ENCODE measurements around the gene GLYAT. TPM values are rescaled to one million over a fixed set of nuclear protein-coding genes. Genes with fewer than 3 reads are reported as not detected.

GLYAT gene
- total and polyA plus RNA-seq, 2 donors (not counting 1 experiment from before 2014, with no cell fraction given), result not detected

DNA sequence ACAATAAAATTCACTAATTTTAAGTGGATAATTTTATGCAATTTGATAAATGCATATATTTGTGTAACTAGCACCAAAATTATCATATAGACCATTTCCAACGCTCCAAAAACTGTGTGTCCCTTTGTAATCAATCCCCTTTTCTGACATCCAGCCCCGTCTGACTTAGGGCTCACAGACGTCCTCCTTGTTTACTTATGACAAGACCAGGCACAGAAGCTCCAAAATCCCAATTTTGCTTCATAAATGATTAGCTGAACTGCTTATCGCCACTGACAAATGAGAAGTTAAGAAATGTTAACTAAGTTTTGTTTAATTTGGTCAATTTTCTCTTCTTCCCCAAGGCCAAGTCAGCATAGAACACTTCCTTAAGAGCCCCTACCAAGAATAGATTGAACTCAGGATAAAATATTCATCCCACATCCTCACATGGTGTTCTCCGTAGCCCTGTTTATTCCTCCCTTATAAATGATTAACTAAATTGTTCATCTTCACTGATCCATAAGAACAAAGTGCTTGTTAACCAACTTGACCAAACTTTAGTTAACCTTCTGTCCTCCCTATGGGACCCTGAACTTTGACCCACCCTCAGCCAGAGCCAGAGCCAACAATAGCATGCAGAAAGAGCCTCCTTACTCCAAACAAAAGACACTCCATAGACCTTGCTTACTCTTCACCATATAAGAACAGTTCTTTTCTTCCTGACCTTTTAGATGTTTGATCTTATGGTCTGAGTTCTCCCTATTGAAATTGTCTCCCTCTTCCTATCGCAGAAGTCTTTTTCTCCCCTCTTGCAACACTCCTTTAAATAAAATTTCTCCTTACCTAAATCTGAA lies 30.8 kb upstream of the GLYAT start:
- Histone ChIP-seq H3K27ac (ENCODE audit: insufficient read depth, low read length) (no peak overlapping the region), H3K4me1 (ENCODE audit: control insufficient read depth, extremely low read depth, insufficient read depth, low read length) (no peaks in the 10 kb centered on the region), H3K27me3 (ENCODE audit: control insufficient read depth, insufficient read depth, low read length) (no peaks in the 10 kb centered on the region), H3K4me3 (replicated peaks in 1 of 4; ENCODE audit: control extremely low read depth in 1 of 4, insufficient read depth in 1 of 4, low read depth in 3 of 4, low read length in 4 of 4) (no peak overlapping the region), H3K9me3 (ENCODE audit: control insufficient read depth, insufficient read depth, low read depth, low read length) (no peaks in the 10 kb centered on the region), H3K36me3 (ENCODE audit: control insufficient read depth, insufficient read depth, low read length) (no peaks in the 10 kb centered on the region), H3K4me2 (ENCODE audit: extremely low read depth, insufficient read depth, low read length) (no peak overlapping the region), H2AFZ (ENCODE audit: low read length) (no peak overlapping the region), H3K79me2 (ENCODE audit: control insufficient read depth, insufficient read depth, low read length) (no peaks in the 10 kb centered on the region), H4K20me1 (ENCODE audit: control insufficient read depth, extremely low read depth, insufficient read depth, low read length) (no peaks in the 10 kb centered on the region), H3K9ac (ENCODE audit: insufficient read depth, low read length) (no peak overlapping the region)
- DNase-seq (ENCODE audit: low read depth in 2 of 2), result no peak
- TF ChIP-seq, protein P1, sequence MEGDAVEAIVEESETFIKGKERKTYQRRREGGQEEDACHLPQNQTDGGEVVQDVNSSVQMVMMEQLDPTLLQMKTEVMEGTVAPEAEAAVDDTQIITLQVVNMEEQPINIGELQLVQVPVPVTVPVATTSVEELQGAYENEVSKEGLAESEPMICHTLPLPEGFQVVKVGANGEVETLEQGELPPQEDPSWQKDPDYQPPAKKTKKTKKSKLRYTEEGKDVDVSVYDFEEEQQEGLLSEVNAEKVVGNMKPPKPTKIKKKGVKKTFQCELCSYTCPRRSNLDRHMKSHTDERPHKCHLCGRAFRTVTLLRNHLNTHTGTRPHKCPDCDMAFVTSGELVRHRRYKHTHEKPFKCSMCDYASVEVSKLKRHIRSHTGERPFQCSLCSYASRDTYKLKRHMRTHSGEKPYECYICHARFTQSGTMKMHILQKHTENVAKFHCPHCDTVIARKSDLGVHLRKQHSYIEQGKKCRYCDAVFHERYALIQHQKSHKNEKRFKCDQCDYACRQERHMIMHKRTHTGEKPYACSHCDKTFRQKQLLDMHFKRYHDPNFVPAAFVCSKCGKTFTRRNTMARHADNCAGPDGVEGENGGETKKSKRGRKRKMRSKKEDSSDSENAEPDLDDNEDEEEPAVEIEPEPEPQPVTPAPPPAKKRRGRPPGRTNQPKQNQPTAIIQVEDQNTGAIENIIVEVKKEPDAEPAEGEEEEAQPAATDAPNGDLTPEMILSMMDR (conservative IDR thresholded peaks at IDR 0.05 in 1 of 2, IDR thresholded peaks at IDR 0.05 in 1 of 2; ENCODE audit: low read depth in 1 of 2, low read length in 2 of 2), result no peak
- TF ChIP-seq EZH2 (IDR thresholded peaks at IDR 0.05; ENCODE audit: low read length, missing control alignments), result no peak

DNA sequence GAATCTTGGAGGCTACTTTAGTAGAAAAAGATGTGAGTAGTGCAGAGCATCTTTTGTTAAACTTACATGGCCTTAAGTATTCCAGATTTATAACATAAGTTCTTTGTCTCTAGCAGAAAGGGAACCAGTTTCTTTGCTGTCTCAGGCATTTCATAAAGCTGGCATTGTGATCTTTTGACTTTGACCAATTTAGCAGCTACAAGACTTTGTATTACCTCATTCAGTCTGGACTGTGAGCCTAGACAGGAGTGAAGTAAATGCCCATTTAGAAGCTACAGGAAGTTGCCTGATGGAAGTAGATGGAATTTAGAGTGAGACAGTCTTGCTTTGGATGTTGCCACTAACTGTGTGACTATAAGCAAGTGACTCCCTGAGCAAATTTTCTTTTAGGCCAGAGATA lies 25.7 kb upstream of the GLYAT start:
- H4K20me1 ChIP-seq (ENCODE audit: control insufficient read depth, extremely low read depth, insufficient read depth, low read length), result no peaks in the 10 kb centered on the region
- H3K9ac ChIP-seq (ENCODE audit: insufficient read depth, low read length), result no peak overlapping the region
- no peaks in the 10 kb centered on the region for H3K36me3 ChIP-seq (ENCODE audit: control insufficient read depth, insufficient read depth, low read length)
- H3K27me3 ChIP-seq (ENCODE audit: control insufficient read depth, insufficient read depth, low read length), result no peaks in the 10 kb centered on the region
- no peaks in the 10 kb centered on the region for H3K9me3 ChIP-seq (ENCODE audit: control insufficient read depth, insufficient read depth, low read depth, low read length)
- no peak overlapping the region for H3K27ac ChIP-seq (ENCODE audit: insufficient read depth, low read length)
- no peaks in the 10 kb centered on the region for H3K79me2 ChIP-seq (ENCODE audit: control insufficient read depth, insufficient read depth, low read length)
- no peak for TF ChIP-seq EZH2 (IDR thresholded peaks at IDR 0.05; ENCODE audit: low read length, missing control alignments)
- TF ChIP-seq, protein P1 (conservative IDR thresholded peaks at IDR 0.05 in 1 of 2, IDR thresholded peaks at IDR 0.05 in 1 of 2; ENCODE audit: low read depth in 1 of 2, low read length in 2 of 2), result no peak
- no peak for DNase-seq (ENCODE audit: low read depth in 2 of 2)
- no peaks in the 10 kb centered on the region for H3K4me1 ChIP-seq (ENCODE audit: control insufficient read depth, extremely low read depth, insufficient read depth, low read length)
- H2AFZ ChIP-seq (ENCODE audit: low read length), result no peak overlapping the region
- no peak overlapping the region for H3K4me2 ChIP-seq (ENCODE audit: extremely low read depth, insufficient read depth, low read length)
- H3K4me3 ChIP-seq (replicated peaks in 1 of 4; ENCODE audit: control extremely low read depth in 1 of 4, insufficient read depth in 1 of 4, low read depth in 3 of 4, low read length in 4 of 4), result no peak overlapping the region

DNA sequence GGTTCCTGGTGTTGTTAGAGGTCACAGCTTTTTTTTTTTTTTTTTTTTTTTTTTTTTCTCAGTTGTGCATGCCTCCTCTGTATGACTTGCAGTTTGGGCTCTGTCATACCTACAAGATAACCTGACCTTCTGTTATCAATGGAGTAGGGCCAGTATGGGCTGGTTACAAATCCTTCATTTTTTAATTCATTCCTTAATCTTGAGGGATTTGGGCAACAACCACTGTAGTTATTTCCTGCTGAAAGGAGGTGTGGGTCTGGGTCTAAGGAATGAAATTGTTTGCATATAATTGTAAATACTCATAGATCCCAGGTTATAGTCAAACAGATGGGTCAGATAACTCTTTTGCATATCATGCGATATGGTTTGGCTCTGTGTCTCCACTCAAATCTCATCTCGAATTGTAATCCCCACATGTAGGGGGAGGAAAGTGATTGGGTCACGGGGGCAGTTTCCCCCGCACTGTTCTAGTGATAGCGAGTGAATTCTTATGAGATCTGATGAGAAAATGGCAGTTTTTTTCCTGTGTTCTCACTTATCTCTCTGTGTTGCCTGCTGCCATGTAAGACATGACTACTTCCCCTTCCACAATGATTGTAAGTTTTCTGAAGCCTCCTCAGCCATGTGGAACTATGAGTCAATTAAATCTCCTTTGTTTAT lies 14.1 kb upstream of the GLYAT start:
- H3K4me2 ChIP-seq (ENCODE audit: extremely low read depth, insufficient read depth, low read length), result no peak overlapping the region
- H3K4me1 ChIP-seq (ENCODE audit: control insufficient read depth, extremely low read depth, insufficient read depth, low read length), result no peaks in the 10 kb centered on the region
- peak in 1 of 2 donors; percentile 11 for DNase-seq (ENCODE audit: low read depth in 2 of 2)
- no peaks in the 10 kb centered on the region for H4K20me1 ChIP-seq (ENCODE audit: control insufficient read depth, extremely low read depth, insufficient read depth, low read length)
- H3K36me3 ChIP-seq (ENCODE audit: control insufficient read depth, insufficient read depth, low read length), result no peaks in the 10 kb centered on the region
- H3K27ac ChIP-seq (ENCODE audit: insufficient read depth, low read length), result no peak overlapping the region
- H3K9me3 ChIP-seq (ENCODE audit: control insufficient read depth, insufficient read depth, low read depth, low read length), result no peaks in the 10 kb centered on the region
- no peaks in the 10 kb centered on the region for H3K27me3 ChIP-seq (ENCODE audit: control insufficient read depth, insufficient read depth, low read length)
- TF ChIP-seq, protein P1 (conservative IDR thresholded peaks at IDR 0.05 in 1 of 2, IDR thresholded peaks at IDR 0.05 in 1 of 2; ENCODE audit: low read depth in 1 of 2, low read length in 2 of 2), result no peak
- no peak for TF ChIP-seq EZH2 (IDR thresholded peaks at IDR 0.05; ENCODE audit: low read length, missing control alignments)
- no peak overlapping the region for H3K9ac ChIP-seq (ENCODE audit: insufficient read depth, low read length)
- no peaks in the 10 kb centered on the region for H3K79me2 ChIP-seq (ENCODE audit: control insufficient read depth, insufficient read depth, low read length)
- H2AFZ ChIP-seq (ENCODE audit: low read length), result no peak overlapping the region
- H3K4me3 ChIP-seq (replicated peaks in 1 of 4; ENCODE audit: control extremely low read depth in 1 of 4, insufficient read depth in 1 of 4, low read depth in 3 of 4, low read length in 4 of 4), result no peak overlapping the region
